ENCODE results near the gene DMRT2.
A peak's percentile ranks its signal among the peaks of the same experiment; 100 is the strongest.

The DMRT2 gene

GRCh38 chr9:1008216-1008615 lies 41.9 kb upstream of the DMRT2 start:
- TF ChIP-seq TCF12 (IDR thresholded peaks at IDR 0.05; ENCODE audit: low read depth) (no peak), CEBPB (IDR thresholded peaks at IDR 0.05) (no peak), NFIC (IDR thresholded peaks at IDR 0.05) (no peak), MAX (IDR thresholded peaks at IDR 0.05) (no peak)

- TF ChIP-seq TAF1 (IDR thresholded peaks at IDR 0.05; ENCODE audit: low read depth): no peak
- no peak for TF ChIP-seq REST (IDR thresholded peaks at IDR 0.05; ENCODE audit: low read depth)
- TF ChIP-seq TCF12 (IDR thresholded peaks at IDR 0.05; ENCODE audit: low read depth): no peak
- no peak for TF ChIP-seq CREB1 (IDR thresholded peaks at IDR 0.05; ENCODE audit: low read depth)
- TF ChIP-seq MAX (IDR thresholded peaks at IDR 0.05): no peak
- TF ChIP-seq CEBPB (IDR thresholded peaks at IDR 0.05): no peak
- TF ChIP-seq EGR1 (IDR thresholded peaks at IDR 0.05): no peak
- no peak for TF ChIP-seq FOXM1 (IDR thresholded peaks at IDR 0.05; ENCODE audit: borderline replicate concordance, low read depth)
- no peak for TF ChIP-seq USF1 (IDR thresholded peaks at IDR 0.05)
- 0 out of 2 replicates have a peak, but pooled peaks have one; percentile 21 for TF ChIP-seq YY1 (IDR thresholded peaks at IDR 0.05; ENCODE audit: low read depth)
- TF ChIP-seq EP300 (IDR thresholded peaks at IDR 0.05; ENCODE audit: borderline replicate concordance): no peak
- TF ChIP-seq NFIC (IDR thresholded peaks at IDR 0.05): peak; percentile 84
- TF ChIP-seq RAD21 (IDR thresholded peaks at IDR 0.05; ENCODE audit: low read depth): peak; percentile 83
- no peak for TF ChIP-seq TEAD4 (IDR thresholded peaks at IDR 0.05)
- TF ChIP-seq ZBTB7A (IDR thresholded peaks at IDR 0.05; ENCODE audit: low read depth): no peak
Measured at GRCh38 chr9:1009101-1009707, 41.0 kb upstream of the DMRT2 start.

- TF ChIP-seq CEBPB (IDR thresholded peaks at IDR 0.05): no peak
- TF ChIP-seq RAD21 (IDR thresholded peaks at IDR 0.05; ENCODE audit: low read depth): no peak
- TF ChIP-seq TAF1 (IDR thresholded peaks at IDR 0.05; ENCODE audit: low read depth): no peak
- TF ChIP-seq MAX (IDR thresholded peaks at IDR 0.05): no peak
- no peak for TF ChIP-seq TCF12 (IDR thresholded peaks at IDR 0.05; ENCODE audit: low read depth)
- TF ChIP-seq EP300 (IDR thresholded peaks at IDR 0.05; ENCODE audit: borderline replicate concordance): no peak
- TF ChIP-seq CREB1 (IDR thresholded peaks at IDR 0.05; ENCODE audit: low read depth): no peak
- TF ChIP-seq TEAD4 (IDR thresholded peaks at IDR 0.05): no peak
- TF ChIP-seq EGR1 (IDR thresholded peaks at IDR 0.05): no peak
Measured at GRCh38 chr9:1013021-1013420, 37.1 kb upstream of the DMRT2 start.

- TF ChIP-seq RAD21 (IDR thresholded peaks at IDR 0.05; ENCODE audit: low read depth): no peak
- TF ChIP-seq NFIC (IDR thresholded peaks at IDR 0.05): no peak
- no peak for TF ChIP-seq TAF1 (IDR thresholded peaks at IDR 0.05; ENCODE audit: low read depth)
- no peak for TF ChIP-seq MAX (IDR thresholded peaks at IDR 0.05)
- no peak for TF ChIP-seq TEAD4 (IDR thresholded peaks at IDR 0.05)
- TF ChIP-seq REST (IDR thresholded peaks at IDR 0.05; ENCODE audit: low read depth): no peak
- TF ChIP-seq CREB1 (IDR thresholded peaks at IDR 0.05; ENCODE audit: low read depth): no peak
- no peak for TF ChIP-seq CEBPB (IDR thresholded peaks at IDR 0.05)
- no peak for TF ChIP-seq YY1 (IDR thresholded peaks at IDR 0.05; ENCODE audit: low read depth)
- no peak for TF ChIP-seq EP300 (IDR thresholded peaks at IDR 0.05; ENCODE audit: borderline replicate concordance)
- TF ChIP-seq TCF12 (IDR thresholded peaks at IDR 0.05; ENCODE audit: low read depth): no peak
- no peak for TF ChIP-seq FOXM1 (IDR thresholded peaks at IDR 0.05; ENCODE audit: borderline replicate concordance, low read depth)
- no peak for TF ChIP-seq USF1 (IDR thresholded peaks at IDR 0.05)
Measured at GRCh38 chr9:1014225-1014624, 35.9 kb upstream of the DMRT2 start.

- no peak for TF ChIP-seq MAX (IDR thresholded peaks at IDR 0.05)
- no peak for TF ChIP-seq EP300 (IDR thresholded peaks at IDR 0.05; ENCODE audit: borderline replicate concordance)
- TF ChIP-seq USF1 (IDR thresholded peaks at IDR 0.05): no peak
- TF ChIP-seq REST (IDR thresholded peaks at IDR 0.05; ENCODE audit: low read depth): no peak
- no peak for TF ChIP-seq YY1 (IDR thresholded peaks at IDR 0.05; ENCODE audit: low read depth)
Measured at GRCh38 chr9:1014640-1015039, 35.5 kb upstream of the DMRT2 start.
